COLO668 (cell line): ENCODE data around the gene PIP5K1B.

ENCODE experiments used
- DNase-seq: peaks from one replicate; lab custom pipeline; 2025; ENCODE audit not compliant: unreplicated experiment; lab: John Stamatoyannopoulos, UW

Gene PIP5K1B

DNA sequence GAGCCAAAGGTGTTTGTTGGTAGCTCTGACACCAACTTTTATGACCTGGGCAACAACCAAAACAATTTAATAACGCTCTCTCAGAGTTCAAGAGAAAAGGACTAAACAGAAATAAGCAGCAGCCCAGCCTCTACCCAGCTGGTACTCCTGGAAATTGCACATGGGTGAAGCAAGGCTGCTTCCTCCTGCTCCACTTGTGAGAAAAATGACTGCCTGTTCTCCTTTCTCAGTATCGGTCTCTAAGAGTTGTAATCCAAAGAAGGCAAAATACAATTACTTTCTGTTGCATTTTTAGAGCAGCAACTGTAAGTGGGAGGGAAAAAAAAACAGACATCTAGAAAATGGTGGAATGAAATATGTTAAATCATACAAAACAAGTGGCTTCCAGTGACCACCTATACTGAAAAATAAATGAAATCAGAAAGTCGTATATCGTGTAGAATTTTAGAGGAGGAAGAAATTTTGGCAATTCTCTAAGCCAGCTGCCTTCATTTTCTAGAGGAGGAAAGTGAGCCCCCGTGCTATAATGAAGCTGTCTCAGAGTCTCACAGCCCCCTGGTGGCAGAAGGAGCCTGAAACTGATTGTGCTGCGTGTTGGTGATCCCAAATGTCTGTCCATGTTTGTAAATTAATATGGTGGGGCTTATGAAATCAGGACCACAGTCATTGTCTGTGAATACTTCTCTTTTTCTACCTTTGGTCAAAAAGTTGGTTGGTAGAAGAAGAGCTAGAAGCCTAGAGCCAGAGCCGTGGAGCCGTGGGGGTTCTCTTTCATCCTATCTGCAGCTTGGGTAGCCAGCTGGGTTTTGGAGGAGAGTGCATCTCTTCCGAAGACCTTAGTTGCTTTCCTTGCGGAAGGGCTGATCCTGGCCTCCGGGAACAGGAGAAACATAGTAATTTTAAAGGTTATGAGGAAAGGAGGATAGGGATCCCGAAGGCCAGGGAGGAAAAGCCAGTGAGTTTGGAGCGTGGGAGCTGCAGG is 139.9 kb downstream of the PIP5K1B start:
- DNase-seq = peak; percentile 29

DNA sequence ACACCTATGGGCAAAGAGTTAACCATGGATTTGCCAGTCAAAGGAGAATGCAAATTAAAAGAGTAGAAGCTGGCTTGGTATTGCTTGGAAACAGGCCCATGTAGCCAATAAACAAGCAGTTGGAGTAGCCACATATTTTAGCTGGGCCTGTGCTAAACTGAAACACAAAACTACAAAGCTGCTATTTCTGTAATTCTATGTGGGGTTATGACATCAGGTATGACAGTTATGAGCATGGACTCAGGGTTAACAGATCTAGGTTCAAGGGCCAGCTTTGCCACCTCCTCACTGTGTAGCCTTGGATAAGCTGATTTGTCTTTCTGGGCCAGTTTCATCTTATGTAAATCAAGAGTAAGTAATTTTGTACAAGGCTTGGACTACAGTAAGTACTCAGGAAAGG is 142.7 kb downstream of the PIP5K1B start:
- no peak for DNase-seq

DNA sequence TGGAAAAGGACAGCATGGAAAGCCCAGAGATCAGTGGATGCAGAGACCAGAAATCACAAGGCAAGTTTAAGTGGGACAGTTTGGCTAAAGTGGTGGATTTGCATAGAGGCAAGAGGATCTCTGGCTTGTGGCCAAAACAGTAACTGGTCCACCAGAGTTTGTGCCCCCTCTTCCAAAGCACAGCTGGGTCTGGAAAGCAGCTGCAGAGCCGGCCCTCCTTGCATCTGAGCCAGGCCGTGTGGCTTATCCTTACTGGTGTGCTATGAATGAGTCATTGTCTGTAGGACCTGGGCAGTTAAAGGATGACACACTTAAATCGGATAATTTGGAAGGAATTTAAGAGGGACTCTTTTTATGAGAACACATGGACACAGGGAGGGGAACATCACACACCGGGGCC is 146.6 kb downstream of the PIP5K1B start:
- peak; percentile 23 for DNase-seq

DNA sequence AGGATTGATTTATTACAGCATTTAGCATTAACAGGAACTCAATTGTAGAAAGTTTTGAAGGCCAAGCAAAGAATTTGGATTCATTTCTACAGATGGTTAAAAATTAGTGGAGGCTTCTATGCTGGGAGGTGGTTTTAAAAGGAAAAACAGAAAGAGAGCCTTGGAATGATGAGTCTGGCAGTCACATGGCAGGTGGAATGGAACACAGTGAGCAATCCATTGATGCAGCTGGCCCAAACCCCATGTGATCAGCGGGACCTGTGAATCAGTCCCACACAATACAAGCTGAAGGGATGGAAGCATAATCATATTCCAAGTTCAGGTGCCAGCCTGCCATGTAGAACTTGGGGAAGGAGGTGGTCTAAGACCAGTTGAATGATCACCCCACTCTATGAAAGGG is 147.9 kb downstream of the PIP5K1B start:
- no peak for DNase-seq

DNA sequence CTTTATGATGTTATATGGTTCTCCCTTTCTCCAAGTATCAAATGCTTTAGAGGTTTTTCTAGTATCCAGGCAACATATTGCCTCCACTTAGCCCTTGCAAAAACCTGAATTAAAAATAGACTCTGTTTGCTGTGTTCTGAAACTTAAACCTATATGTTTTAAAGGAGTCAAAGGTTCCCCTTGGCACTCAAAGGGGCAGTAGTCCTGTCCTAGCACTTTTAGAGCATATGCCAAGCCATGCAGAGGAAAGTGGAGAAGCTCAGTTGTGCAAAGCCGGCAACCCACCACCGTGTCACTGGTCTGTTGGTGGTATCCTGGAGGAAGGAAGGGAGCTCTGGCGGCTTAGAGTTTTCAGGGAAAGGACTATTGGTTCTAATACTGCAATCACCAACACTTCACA is 154.3 kb downstream of the PIP5K1B start:
- DNase-seq = no peak

DNA sequence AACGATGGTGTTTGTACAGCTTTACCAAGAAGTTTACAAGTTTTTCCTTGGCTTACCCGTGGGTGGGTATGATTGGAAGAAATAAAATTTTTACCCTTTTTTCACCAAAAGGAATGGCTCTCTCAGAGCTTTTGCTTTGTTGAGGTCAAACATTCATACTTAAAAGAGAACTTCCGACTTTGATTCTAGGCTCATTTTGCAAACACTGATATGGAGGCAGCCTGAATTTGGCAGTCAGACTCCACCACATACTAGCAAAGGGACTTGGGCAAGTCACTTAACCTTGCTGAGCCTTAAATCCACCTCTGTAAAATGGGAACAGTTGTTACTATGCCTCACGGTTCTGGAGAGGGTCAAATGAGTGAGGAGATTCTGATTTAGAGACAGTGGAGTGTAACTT is 155.4 kb downstream of the PIP5K1B start:
- no peak for DNase-seq

DNA sequence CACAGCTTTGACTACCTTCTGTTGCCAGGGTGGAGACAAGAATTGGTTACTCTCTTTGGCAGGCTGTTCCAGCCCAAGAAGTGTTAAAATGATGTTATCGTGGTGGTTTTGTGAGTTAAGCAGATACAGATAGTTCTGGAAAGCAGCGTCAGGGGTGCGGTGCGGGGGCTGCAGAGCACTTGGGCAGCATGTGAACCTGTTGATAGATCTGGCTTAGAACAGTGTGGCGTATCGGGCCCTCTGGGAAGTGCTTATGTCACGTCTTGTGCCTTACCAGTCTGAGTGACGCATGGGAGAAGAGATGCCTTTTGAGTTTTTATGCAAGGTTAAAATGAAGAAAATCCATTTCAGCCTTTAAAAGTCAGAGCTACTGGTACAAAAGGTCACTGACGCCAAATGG is 156.4 kb downstream of the PIP5K1B start:
- DNase-seq = no peak

DNA sequence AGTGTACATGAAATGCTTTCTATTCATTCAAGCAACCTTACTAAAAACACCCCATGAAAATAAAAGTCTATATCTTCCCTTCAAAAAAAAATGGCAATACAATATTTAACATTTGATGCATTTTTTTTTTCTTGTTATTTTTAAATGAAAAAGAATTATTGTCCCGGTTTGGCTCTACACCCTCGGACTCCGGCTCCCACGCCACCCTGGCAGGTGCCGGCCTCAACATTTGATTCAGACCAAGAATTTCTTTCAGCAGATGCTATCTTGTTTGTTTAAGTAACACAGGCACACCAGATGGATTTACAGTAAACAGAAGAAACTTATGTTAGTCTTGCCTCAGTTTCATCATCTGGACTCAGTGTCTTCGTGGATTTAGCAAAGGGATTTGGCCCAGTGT is 162.0 kb downstream of the PIP5K1B start:
- DNase-seq = no peak

DNA sequence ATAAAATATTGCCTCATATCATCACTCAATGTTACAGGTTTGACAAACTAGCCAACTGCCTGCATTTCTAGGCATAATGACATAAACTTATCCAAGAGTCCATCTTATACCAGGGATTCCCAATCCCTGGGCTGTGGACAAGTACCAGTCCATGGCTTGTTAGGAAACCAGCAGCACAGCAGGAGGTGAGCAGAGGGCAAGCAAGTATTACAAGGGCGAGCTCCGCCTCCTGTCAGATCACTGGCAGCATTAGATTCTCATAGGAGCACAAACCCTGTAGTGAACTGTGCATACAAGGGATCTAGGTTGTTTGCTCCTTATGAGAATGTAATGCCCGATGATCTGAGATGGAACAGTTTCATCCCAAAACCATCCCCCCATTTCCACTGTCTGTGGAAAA is 164.0 kb downstream of the PIP5K1B start:
- peak; percentile 10 for DNase-seq

DNA sequence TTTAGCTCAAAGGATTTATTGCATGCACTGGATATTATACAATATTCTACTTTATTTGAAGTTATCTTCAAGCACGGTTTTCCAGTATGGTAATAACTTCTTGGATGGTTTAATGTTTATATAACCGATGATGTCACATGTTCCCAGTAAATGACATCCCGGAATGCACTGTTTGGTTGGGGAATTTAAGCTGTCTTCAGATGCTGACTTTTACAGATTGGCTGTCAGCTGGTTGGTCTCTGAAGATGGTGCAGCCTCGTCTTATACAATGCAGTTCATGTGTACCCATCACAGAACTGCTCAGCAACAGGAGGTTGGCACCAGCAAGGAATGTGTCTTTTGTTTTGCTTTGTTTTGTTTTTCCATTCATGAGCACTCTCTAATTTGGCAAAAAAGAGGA is 165.0 kb downstream of the PIP5K1B start:
- no peak for DNase-seq

DNA sequence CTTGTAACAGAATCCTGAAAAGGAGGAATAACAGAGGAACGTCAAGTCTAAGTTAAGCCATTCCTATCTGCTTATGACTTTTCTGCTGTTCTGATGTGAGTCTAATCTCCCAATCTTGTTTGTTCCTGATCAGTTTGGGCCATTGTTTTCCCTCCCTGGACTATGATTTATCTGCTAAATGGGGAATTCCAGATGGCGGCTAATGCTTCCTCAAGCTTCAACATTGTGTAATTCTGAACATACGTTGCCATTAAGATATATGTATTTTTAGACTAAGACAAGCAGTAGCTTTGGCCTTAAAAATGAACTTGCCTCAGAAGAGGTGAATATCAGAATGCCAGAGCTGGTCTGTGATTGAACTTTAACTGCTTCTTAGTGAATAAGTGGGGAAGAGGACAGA is 166.2 kb downstream of the PIP5K1B start:
- DNase-seq = no peak

DNA sequence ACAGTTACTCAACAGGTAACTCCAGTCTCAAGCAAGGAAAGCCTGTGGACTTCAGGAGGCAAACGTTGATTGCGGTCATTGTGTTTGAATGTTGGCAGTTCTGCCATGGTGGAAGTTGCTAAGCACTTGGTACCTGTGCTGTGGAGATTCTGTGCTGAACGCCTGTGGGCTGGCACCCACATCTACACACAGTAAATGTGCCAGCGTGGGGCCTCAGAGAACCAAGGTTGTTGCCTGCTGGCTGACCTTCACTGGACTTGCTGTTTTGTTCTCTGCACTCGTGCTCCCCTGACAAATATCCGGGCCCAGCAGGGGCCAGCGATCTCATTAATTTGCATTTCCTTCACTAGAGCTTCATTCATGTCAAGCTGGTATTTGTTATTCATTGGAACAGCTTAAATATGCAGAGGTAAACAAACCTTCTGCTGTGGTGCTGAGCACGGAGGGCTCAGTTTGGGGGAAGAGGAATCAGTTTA is 167.0 kb downstream of the PIP5K1B start:
- DNase-seq = peak; percentile 32

DNA sequence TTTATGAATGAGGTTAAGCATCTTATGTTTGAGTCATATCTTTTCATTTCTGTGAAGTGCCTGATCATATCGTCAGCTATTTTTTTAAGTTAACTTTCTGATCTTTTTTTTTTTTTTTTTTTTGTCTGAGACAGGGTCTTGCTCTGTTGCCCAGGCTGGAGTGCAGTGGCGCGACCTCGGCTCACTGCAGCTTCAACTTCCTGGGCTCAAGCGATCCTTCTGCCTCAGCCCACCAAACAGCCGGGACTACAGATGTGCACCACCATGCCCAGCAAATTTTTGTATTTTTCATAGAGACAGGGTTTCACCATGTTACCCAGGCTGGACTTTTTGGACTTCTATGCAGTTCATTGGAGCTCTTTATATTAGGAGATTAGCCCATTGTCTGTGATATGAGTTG is 168.1 kb downstream of the PIP5K1B start:
- no peak for DNase-seq

DNA sequence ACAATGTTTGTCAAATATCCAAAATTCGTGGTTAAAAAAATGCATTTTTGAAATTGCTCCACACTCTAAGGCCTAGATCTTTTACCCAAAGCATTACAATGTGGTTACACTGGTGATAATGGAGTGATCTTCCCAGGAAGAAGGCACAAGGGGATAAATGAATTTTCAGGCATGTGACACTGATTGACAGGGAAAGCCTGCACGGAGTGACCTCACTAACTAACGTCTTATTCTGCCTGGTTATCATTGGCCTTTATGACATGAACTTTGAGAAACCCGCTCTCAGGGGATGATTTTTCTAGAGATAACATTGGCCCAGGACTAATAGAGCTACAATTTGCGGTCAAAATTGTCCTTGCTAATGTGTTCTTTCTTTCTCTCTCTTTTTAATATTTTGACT is 171.2 kb downstream of the PIP5K1B start:
- no peak for DNase-seq

DNA sequence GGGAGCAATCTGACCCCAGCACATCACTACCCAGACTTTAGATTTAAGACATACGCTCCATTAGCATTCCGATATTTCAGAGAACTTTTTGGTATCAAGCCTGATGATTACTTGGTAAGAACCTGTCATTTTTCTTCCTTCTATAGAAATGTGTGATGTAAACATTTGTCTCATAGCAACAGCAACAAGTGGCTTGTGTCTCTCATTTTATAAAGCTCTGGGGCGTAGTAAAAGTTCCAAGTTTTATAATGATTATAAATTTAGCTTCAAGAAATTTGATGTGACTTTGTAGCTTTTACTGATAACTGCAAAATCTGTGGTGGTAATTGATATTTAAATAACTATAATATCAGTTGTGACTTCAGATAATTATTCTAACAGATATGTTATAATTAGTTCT is 171.6 kb downstream of the PIP5K1B start:
- DNase-seq = no peak

DNA sequence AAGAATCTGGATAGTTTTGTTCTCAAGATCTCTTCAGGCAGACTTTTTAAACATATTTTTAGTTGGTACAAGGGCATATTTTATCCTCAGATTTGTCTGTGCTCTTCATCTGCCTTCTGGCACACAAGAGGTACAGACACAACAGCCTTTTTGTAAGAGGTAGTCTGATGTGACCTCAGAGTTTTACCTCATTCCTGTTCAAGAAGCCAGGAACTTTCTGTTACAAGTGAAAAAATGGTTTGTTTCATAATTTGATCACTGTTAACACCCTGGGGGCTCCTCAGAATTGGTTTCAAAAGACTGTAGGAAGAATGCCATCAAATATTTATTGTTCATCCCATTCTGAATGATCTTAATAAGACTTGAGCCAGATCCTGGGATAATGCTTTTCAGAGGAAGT is 172.2 kb downstream of the PIP5K1B start:
- no peak for DNase-seq

DNA sequence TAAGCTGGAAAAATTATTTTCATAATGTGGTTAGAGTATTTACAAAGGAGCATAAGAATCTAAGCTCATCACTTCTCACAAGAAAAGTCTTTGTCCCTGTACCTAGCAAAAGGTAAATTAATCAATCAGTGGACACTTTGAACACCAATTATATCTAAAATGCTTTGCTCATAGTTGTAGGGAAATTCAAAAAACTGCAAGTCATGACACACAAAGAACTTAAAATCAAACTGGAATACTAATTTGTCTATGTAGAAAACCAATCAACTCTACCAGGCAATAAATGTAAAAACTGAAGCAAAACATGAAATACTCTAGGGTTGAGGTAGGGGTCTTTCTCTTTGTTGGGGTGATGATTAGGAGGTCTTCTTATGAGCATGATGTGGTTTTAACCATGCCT is 173.4 kb downstream of the PIP5K1B start:
- no peak for DNase-seq

DNA sequence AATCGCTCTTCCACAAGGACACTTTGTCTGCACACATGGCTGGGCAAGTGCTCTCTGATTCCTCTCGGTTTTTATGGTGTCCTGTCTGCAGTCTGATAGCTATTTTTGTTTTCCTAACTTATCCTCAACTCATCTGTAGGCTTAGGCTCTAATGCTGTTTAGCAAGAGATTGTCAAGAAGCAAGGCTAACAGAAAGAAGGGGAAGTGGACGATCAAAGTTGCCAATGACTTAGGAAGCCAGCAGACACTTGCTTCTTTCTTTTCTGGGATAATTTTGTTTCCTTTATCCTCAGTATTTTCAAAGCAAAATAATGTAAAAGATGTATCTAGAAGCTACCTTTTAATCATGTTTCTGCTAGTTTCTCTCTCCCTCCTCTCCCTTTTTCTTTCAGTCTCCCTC is 178.2 kb downstream of the PIP5K1B start:
- no peak for DNase-seq

DNA sequence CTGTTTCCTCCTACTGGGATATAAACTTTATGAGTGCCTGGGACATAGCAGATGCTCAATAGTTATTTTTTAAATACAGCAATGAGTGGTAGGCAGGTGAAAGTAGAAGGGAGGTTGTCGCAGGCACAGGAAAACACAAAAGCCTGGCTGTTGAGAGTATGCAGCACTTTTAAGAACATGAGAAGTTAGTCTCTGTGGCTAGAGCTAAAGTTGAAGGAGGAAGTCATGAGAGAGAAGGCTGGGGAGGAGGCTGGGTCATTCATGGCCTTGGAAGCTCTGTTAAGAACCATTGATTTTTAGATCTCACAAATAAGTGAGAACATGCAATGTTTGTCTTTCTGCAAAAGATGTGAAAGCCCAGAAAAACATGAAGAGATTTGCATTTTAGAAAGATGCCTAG is 182.2 kb downstream of the PIP5K1B start:
- DNase-seq = no peak

DNA sequence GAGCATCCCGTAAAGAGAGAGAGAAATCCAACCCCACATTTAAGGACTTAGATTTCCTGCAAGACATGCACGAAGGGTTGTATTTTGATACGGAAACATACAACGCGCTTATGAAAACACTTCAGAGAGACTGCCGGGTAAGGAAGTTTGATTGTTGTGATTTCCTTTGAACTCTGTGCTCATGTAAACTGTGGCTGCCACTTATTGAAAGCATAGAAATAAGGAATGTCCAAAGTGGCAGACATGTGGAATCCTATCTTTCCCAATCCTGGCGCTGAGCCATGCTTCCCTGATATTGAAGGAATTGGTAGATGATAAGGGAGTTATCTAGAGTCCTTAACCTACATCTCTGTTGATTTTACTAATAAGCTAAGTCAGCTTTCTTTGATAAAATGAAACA is 189.5 kb downstream of the PIP5K1B start:
- DNase-seq = no peak

DNA sequence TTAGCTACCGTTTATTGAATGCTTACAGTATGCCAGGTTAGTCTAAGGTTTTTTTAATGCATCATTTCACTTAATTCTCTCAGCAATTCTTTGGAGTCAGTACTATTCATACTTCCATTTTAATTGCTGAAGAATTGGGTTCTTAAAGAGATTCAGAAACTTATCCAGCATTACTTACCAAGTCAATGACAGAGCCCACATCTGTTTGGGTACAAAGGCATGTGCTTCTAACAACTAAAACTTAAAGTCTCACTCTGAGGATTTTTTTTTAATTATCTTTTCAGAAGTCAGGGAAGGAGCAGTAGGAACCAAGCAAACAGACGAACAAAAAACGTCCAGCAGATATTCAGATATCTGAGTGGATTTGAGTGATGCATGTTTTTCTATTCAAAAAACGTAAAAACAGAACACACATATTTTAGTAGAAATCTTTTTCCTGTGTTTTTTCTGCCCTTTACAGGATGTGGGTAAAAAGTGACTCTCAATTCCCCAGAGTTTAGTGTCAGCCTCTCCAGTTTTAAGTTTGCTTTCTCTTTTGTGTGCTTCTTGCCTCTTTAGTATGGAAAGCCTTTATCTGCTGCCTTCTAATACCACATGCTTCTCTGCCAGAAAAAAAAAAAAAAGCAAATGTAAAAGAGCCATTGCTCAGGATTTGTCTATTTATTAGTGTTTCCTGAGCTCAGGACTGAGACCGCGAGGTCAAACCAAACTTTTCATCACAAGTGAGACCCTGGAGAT is 190.9 kb downstream of the PIP5K1B start:
- no peak for DNase-seq

DNA sequence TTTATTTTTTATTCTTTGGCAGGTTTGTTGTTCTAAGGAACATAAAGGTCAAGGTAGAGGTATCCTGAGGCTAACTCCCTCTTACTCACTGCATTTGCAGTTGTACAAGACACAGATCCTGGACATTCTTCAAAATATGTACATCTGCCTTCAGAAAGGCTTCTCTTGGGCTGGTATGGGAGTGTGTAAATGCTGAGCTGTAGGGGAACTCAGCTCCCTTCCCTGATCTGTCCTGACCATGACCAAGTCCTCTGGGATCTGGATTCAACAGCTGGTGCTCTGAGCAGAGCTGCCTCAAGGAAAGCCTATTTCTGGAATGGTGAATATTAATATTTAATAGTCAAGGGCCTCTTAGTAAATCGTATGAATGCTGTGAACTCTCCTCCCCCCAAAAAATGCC is 191.4 kb downstream of the PIP5K1B start:
- no peak for DNase-seq
